ENCODE results near the gene CNKSR1. TPM values are rescaled to one million over a fixed set of nuclear protein-coding genes. Genes with fewer than 3 reads are reported as not detected.

The CNKSR1 gene, protein sequence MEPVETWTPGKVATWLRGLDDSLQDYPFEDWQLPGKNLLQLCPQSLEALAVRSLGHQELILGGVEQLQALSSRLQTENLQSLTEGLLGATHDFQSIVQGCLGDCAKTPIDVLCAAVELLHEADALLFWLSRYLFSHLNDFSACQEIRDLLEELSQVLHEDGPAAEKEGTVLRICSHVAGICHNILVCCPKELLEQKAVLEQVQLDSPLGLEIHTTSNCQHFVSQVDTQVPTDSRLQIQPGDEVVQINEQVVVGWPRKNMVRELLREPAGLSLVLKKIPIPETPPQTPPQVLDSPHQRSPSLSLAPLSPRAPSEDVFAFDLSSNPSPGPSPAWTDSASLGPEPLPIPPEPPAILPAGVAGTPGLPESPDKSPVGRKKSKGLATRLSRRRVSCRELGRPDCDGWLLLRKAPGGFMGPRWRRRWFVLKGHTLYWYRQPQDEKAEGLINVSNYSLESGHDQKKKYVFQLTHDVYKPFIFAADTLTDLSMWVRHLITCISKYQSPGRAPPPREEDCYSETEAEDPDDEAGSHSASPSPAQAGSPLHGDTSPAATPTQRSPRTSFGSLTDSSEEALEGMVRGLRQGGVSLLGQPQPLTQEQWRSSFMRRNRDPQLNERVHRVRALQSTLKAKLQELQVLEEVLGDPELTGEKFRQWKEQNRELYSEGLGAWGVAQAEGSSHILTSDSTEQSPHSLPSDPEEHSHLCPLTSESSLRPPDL
- polyA plus RNA-seq (2014; cell fraction: cytosol; rRNA removed) = 2.5 and 5.0 TPM in 2 replicates
- 5.3 and 8.9 TPM in 2 replicates for polyA plus RNA-seq (2014; cell fraction: nucleus; rRNA removed)

DNA sequence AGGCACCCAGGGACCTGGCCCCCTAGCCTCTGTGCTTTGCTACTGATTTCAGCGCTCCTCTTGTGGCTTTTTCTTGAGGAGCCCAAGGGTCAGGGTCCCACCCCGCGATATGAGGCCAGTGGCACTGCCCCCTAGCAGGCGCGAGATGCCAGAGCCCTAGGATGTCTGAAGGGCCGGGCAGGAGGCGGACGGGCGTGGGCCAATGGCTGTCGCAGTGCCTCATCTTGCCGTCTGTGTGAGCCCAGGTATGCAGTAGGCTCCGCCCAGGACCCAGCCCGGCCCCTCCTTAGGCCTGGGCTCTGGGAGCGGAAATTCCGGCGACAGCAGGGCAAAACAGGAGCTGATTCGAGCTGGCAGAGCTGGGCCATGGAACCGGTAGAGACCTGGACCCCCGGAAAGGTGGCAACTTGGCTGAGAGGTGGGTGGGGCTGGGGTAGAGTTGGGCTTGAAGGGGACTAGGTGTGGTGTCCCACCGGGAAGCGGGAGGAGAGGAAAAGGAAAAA lies at the start of gene CNKSR1:
CNKSR1 (plus strand) TSS at position 310 of the 503 bp plus-strand sequence; CDS start at position 367, 57 bp downstream.
- no peak for DNase-seq (ENCODE audit: low spot score)

DNA sequence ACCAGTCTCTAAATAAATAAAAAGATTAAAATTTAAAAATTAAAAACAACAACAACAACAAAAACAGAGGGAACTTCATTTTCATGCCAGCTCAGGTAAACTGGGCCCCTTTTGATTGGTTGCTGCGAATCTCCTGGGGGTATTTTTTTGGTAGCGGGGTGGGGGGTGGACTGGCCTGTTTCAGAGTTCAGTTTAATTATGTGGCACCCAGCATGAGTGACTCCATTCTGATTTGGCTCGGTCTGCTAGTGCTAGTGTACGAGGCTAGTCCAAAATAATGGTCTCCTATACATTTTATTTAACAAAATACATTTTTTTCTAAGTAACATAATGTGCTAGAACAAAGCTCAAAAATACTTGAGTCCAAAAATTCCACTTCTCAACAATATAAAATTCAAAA lies 47.5 kb upstream of the CNKSR1 start:
- no peak for DNase-seq (ENCODE audit: low spot score)

DNA sequence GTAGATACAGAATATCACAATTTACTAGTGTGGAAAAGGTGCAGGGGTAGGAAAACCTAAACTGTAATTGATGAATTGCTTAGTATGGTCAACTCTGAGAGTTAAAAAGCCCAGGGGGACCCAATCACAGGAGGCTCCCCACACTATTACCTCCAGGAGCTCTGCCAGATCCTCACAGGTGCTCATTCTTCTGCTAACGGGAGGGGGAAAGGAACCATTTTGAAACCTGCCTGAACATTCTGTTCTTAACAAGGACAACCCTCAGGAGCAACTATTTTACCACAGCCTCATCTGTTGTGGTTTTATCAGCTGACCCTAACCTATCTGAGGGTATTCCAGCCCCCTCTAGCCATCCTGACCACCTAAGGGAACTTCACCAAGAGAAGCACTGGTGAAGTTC lies 46.6 kb upstream of the CNKSR1 start:
- no peak for DNase-seq (ENCODE audit: low spot score)

DNA sequence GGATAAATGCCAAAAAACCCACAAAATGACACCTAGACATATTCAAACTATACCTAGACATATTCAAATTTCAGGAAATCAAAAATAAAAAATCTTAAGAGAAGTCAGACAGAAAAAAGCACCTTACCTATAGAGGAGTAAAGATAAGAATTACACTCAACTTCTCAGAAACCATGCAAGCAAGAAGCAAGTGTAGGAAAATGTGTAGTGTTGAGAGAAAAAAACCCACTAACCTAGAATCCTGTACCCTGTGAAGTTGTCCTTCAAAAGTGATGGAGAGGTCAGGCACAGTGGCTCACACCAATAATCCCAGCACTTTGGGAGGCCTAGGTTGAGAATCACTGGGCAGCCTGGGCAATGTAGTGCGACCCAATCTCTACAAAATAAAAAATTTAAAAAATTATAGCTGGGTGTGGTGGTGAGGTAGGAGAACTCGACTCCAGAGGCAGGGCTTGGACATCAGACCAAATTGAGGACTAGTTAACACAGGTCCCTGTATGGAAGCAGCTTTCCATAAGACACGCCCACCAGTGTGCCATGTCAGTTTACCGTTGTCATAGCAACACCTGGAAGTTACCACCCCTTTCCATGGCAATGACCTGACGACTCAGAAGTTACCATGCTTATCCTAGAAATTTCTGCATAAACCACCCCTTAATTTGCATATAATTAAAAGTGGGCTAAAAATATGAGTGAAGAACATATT lies 45.0 kb upstream of the CNKSR1 start:
- DNase-seq (ENCODE audit: low spot score) = no peak

DNA sequence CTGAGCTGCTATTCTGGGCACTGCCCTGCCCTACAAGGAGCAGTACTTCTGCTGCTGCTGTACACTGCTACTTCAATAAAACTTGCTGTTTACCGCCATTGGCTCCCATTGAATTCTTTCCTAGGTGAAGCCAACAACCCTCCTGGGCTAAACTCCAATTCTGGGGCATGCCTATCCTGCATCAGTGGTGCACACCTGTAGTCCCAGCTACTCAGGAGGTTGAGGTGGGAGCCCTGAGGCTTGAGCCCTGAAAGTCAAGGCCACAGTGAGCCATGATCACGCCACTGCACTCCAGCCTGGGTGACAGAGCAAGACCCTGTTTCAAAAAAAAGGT lies 44.5 kb upstream of the CNKSR1 start:
- DNase-seq (ENCODE audit: low spot score) = no peak

DNA sequence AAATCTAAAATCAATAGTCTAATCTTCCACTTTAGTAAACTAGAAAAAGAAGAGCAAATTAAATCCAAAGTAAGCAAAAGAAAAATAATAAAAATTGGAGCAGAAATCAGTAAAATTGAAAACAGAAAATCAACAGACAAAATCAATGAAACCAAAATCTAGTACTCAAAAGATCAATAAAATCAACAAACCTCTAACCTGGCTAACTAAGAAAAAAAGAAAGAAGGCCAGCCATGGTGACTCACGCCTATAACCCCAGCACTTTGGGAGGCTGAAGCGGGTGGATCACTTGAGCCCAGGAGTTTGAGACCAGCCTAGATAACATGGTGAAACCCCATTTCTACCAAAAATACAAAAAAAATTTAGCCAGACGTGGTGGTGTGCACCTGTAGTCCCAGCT lies 42.8 kb upstream of the CNKSR1 start:
- no peak for DNase-seq (ENCODE audit: low spot score)

DNA sequence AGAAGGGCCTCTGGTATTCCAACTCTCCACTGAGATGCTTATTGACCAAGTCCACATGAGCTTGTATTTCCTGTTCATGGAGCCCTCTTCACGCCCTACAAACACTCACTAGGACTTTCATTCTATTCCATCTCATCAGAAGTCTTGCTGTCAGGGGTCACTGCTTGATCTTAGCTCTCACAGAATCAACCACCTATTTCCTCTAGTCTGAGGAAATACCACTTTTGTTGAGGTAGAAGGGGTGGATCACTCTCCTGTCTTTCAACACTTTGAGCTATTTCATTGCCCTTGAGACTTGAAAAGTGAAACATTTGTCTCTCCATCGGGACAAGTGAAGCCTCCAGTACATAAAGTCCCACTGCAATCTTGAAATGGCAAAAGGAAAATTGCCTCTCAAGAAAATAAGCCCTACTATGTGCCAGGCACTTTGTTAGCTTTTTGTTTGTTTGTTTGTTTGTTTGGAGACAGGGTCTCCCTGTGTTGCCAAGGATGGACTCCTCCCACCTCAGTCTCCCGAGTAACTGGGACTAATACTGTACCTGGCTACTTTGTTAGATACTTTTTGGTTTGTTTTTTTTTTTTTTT lies 38.2 kb upstream of the CNKSR1 start:
- DNase-seq (ENCODE audit: low spot score) = no peak

DNA sequence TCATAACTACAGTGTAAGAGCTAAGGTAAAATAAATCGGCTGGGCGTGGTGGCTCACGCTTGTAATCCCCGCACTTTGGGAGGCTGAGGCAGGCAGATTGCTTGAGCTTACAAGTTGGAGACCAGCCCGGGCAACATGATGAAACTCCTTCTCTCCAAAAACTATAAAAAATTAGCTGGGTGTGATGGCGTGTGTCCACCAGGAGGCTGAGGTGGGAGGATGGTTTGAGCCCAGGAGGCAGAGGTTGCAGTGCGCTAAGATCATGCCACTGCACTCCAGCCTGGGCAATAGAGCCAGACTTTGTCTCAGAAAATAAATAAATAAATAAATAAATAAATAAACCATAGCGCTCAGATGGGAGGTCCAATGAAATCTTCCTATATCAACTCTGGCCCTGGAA lies 35.1 kb upstream of the CNKSR1 start:
- DNase-seq (ENCODE audit: low spot score) = no peak

DNA sequence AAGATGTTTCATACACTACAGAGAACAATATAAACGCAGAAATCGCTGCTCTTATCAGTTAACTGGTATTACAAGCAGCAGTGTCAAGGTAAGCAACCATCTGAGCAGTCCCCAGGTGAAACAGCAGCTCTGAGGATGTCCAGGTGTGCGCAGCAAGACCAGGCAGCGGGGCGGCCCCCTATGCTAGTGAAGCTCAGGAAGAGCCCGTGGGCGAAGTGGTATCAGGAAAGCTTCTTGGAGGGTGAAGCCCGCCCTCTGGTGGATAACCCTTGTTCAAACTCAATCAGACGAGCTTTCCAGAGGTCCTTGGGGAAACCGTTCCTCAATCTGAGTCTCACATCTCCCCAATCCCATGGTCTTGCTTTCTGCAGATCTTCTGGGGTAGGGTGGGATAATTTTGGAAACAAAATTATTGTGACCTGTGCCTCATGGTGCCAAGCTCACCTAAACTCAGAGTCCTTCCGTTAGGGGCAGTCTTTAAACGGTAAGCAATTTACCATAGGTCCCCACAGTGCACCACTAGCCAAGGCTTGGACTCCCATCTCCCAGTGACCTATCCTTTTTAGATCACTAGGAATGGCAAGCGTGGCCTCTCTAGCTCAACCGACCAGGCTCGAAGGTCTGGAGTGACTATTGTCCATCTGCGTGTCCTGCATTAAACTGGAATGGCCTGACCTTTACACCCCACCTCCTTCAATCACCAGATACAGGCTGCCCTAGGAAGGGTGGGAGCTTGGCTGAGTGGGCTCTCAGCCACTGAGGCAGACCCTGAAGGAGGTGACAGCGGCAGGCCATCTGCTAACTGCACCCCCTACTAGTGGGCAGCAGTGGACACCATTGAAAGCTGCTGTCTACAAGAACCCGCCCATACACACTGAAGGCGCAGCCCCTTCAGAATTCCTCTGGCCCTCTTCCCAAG lies 32.0 kb upstream of the CNKSR1 start:
- DNase-seq (ENCODE audit: low spot score) = peak; percentile 82

DNA sequence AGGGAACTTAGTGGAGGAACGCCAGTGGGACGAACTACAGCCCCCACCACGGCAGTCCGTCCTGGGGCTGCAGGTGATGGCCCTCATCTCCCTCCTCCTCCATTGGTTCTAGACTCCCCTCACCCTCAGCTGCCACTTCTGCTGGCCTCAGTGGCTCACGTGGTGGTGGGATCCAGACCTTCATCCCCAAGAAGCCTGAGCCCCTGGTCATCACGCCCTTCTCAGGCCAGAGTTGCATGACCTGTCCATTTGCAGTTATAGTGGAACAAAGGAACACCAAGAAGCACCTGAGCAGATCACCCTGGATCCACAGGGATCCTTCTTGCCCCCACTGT lies 31.4 kb upstream of the CNKSR1 start:
- DNase-seq (ENCODE audit: low spot score) = no peak

DNA sequence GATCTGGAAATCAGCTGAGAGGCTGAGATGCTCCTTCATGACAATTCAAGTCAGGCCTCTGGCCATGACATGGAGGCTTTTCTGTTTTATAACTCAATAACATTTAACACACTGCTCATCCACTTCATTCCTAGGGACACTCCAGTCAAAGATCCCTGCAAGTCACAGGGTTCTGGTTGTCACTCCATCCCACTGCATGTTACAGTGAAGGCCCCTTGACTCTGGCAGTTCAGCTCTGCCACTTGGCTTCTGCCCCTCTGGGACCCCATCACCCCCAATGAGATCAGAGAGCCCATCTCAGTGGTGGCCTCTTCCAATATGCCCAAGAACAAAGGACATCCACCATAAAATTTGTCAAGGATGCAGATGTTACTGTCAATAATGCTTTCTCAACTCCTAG lies 28.4 kb upstream of the CNKSR1 start:
- no peak for DNase-seq (ENCODE audit: low spot score)

DNA sequence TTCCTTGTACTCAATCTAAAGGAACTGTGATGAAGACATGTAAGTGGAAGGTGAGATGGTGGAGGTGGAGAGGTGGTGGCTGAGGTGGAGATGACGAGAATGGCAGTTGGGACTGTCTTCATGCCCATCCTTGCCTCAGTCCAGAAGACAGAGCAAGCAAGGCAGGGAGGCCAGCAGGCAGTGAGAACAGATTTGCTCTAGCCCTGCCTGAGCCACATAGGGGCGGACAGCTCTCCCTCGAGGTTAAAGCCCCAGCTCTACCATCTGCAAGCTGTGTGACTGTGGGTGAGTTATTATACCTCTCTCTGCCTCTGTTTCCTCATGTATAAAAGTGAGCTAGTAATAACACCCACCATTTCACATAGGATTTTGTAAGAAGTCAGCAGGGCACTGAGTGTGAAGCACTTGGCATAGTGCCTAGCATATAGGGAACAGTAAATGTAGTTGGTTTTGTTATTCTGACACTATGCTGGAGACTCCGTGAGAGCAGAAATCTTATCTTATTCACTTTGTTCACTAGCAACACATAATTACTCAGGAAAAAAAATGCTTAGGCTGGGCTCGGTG lies 23.2 kb upstream of the CNKSR1 start:
- no peak for DNase-seq (ENCODE audit: low spot score)

DNA sequence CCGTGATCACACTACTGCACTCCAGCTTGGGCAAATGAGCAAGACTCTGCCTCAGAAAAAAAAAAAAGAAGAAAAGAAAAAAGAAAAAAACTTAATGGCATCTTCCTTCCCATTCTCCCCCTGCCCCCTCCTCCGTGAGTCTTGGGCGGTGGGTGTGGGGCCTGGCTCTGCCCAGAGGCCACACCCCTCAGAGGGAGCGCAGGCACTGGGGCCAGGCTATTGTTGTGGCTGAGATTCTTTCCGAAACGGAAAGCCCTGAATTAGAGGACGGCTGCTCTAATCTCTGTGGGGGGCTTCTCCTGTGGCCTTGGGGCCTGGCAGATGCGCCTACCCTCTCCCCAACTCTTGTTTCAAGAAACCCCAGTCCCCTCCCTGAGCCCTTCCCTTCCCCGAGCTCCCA lies 22.5 kb upstream of the CNKSR1 start:
- DNase-seq (ENCODE audit: low spot score) = no peak

DNA sequence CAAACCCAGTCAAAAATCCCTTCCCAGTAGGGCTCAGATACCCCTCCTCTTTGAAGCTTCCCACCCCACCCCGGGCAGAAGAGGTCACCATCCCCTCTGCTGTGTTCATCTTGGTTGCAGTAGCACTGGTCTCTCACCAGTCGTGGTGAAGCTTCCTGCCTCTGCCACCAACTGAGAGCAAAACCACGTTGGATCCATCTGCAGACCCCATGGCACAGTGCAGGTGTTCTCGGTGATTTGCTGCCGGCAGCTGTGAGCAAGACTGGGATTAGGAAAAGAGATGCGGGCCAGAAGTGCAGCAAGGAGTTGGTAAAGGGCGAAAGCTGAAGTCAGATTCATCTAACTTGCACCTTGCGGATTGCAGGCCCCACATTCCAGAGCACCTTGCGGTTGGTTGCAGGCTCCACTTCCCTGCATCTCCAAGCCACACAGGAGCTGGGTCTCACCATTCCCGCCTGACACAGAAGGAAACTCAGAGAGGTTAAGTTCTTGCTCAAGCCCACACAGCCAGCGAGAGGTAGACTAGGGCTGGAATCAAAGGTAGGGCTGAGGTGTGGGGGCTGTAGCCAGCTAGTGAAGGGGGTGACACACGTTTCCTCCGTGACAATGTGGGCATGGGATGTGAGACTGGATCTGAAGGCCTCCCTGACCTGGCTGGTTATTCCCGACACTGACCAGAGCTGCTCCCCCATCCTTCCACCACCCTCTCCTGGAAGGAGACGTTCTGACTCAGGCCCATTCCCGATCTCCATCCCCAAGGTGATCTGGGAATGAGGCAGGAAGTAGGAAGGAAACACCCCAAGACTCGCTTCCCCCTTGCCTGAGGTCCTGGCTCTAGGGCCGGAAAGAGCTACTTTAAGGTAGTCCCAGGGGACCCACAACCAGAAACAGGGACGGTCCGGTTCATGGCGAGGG lies 21.7 kb upstream of the CNKSR1 start:
- no peak for DNase-seq (ENCODE audit: low spot score)

DNA sequence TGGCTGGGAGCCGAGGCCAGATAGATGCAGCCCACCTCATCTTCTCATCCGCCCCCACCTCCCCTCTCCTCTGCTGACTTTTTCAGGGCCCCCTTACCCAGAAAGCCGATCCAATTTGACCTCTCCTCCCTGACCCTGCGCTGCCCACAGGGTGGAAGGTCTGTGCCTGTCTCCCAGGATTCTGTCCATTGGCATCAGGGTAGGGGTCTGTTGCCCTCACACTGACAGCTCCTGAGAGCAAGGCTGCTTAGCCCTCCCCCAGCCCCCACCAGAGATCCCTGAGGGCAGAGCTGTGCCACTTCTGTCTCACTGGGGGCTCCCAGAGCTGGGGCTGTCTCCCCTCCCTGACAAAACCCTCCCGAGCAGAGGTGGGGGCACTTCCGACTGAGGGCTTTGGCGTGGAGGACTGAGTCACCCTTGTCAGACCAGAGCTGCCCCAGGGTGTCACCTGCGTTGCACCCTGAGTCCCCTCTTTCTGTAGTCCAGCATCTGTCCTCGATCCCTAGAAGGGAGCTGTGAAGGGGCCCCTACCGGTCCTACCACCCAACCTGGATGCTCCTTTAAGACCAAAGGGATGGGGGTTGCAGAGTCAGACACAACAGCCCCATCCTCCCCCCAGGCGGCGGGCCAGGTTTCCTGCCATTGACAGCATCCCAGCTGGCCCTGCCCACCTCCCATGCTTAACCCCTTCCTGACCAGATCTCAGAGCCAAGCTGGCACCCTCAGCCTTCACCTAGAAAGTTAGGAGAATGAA lies 20.8 kb upstream of the CNKSR1 start:
- DNase-seq (ENCODE audit: low spot score) = peak; percentile 41

DNA sequence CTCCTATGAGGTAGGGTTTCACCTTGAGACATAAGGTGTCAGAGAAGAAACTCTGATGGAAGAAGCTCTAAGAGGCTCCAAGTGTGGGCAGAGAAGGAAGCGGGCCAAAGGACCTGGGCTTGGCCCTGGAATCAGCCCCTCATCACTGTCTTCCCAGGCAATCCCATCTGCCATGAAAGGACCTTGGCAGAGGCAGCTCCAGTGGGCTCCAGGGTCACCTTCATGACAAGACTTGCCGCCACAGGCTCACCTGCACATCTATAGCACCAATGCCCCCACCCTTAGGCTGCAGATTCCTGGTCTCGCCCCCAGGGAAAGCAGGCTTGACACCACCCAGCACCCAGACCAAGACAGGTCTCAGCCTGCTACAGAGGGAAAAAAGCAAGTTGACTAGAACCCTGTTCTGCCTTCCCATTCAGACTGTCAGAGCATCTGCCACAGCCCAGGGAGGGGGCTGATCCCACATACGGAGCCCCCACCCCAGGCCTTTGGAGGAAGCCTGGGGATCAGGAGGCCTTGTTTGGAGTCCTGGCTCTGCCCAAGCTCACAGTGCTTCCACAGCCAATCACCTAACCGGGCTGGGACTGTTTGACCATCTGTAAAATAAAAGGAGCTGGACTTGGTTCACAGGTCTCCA lies 18.9 kb upstream of the CNKSR1 start:
- DNase-seq (ENCODE audit: low spot score) = no peak

DNA sequence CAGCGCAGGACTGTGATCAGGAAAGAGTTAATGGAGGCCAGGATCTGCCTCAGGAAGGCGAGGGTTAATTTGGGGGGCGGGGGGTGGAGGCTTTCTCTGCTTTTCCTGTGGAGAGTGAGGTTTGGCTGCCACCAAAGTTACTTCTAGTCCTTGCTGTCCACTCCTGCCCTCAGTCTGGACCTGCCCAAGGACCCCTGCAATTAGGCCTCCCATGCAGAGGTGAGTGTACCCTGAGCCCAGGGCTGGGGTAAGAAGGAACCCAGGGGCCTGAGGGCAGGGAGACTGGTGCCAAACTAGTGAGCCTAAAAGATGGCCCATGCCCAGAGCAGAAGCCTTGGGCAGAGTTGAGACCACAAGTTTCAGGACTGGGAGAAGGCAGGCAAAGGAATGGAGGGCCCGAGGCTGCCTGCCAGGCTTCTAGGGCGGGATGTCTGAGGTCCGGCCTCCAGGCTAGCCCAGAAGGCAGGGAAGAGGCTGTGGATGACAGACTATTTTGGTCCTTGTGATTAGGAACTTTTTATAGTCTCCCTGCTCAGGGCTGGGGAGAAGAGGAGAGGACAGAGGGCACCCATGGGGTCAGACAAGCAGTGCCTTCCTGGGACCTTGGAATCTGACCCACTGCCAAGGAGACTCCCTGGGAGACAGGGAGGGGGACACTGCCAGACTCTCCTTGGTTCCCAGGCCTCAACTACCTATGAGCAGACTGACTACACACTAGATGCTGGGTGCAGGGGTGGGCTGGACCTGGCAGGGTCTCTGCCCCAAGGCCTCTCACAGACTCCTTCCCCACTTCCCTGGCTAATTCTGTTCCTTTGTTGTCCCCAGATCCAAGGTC lies 18.2 kb upstream of the CNKSR1 start, which contains the start of gene FAM110D:
FAM110D (plus strand) TSS at position 172 of the 835 bp plus-strand sequence. CDS start 2,213 bp downstream, outside the sequence.
- DNase-seq (ENCODE audit: low spot score) = no peak

Data from SK-N-DZ (cell line).